ENCODE results near the gene RER1.

Gene RER1

GRCh38 chr1:2382621-2383361 is 8.8 kb upstream of the RER1 start:
- peak; percentile 78 for TF ChIP-seq CTCF (conservative IDR thresholded peaks at IDR 0.05; ENCODE audit: low read depth, low read length)
- DNase-seq (ENCODE audit: low read depth) = no peak
- H3K4me3 ChIP-seq (ENCODE audit: low read length) = no peak overlapping the region

GRCh38 chr1:2383576-2383975 is 8.1 kb upstream of the RER1 start:
- no peak for TF ChIP-seq CTCF (conservative IDR thresholded peaks at IDR 0.05; ENCODE audit: low read depth, low read length)
- no peak for DNase-seq (ENCODE audit: low read depth)
- no peak overlapping the region for H3K4me3 ChIP-seq (ENCODE audit: low read length)

GRCh38 chr1:2384130-2384860 is 7.3 kb upstream of the RER1 start:
- no peak for DNase-seq (ENCODE audit: low read depth)
- H3K4me3 ChIP-seq (ENCODE audit: low read length) = no peak overlapping the region
- TF ChIP-seq CTCF (conservative IDR thresholded peaks at IDR 0.05; ENCODE audit: low read depth, low read length) = no peak

GRCh38 chr1:2384941-2385481 is 6.6 kb upstream of the RER1 start:
- DNase-seq (ENCODE audit: low read depth) = no peak

GRCh38 chr1:2385606-2386280 is 5.9 kb upstream of the RER1 start:
- TF ChIP-seq CTCF (conservative IDR thresholded peaks at IDR 0.05; ENCODE audit: low read depth, low read length) = no peak
- DNase-seq (ENCODE audit: low read depth) = no peak
- no peak overlapping the region for H3K4me3 ChIP-seq (ENCODE audit: low read length)

More at GRCh38 chr1:2384941-2385481, 6.6 kb upstream of the RER1 start:
- no peak overlapping the region for H3K4me3 ChIP-seq (ENCODE audit: low read length)
- no peak for TF ChIP-seq CTCF (conservative IDR thresholded peaks at IDR 0.05; ENCODE audit: low read depth, low read length)

- no peak overlapping the region for H3K4me3 ChIP-seq (ENCODE audit: low read length)
- no peak for TF ChIP-seq CTCF (conservative IDR thresholded peaks at IDR 0.05; ENCODE audit: low read depth, low read length)
- DNase-seq (ENCODE audit: low read depth) = no peak
These were observed 4.7 kb upstream of the RER1 start for GRCh38 chr1:2386636-2387611.
